Measurements from ENCODE around the gene KCNMA1.

KCNMA1 gene

DNA sequence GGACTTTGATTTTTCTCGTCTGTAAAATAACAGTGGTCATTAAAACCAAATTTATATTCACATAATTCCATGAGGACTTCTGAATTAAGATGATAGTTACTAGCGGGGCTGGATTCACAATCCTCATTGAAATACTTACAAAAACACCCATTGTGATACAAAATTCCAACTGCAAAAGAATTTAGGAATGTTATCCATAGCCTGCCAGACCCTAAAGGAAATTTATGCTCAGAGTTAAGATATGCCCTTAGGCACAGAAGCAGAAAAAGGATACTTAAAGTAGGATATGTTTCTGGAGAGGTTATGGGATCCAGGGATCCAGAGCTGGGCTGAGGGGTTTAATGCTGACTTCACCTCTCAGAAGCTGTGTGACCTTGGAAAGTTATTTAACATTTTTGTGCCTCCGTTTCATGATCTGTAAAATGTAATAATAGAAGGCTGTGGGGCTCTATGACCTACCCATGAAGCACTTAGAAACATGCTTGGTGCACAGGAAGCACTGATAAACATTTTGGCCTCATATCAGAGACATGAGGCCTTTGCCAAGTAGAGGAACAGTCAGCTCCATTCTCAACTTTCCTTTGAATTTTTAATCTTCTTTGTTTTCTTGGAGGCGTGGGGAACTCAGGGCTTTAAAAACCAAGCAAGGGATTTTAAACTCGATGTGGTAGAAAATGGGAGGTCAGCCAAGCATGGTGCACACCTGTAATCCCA, 744.7 kb downstream of the KCNMA1 start:
- DNase-seq: no peak

DNA sequence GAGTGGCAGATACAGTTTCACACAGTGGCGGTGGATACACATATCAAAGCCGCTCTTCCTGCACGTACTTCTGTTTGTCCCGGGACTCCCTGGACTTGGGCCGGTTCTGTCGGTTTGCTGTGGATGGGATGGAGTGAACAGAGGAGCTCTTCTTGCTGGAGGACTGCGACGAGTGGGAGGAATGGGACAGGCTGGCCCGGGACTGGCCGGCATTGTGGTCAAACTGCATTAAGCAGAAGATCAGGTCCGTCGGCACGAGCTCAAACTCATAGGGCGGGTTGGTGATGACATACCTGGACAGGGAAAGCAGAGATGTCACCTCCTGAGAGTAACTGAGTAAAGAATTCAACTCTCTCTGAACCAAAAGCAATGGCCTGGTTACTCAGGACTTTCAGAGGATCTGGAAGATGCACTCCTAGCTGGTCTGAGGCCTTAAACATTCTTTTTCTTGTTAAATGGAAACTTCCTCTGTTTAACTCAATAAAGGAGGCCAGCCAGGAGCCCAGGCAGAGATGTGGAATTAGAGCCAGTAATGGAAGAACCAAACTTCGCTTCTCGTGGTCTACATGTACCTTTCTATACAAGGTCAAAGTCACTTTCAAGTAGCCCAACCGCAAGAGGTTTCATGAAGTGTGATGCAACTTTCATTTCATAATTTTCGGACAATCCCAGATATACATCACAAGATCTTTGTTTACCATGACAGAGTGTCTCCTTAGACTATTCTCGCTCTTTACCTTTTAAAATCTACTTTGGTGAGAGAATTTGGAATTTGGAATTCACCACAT, 750.2 kb downstream of the KCNMA1 start:
- DNase-seq: no peak

DNA sequence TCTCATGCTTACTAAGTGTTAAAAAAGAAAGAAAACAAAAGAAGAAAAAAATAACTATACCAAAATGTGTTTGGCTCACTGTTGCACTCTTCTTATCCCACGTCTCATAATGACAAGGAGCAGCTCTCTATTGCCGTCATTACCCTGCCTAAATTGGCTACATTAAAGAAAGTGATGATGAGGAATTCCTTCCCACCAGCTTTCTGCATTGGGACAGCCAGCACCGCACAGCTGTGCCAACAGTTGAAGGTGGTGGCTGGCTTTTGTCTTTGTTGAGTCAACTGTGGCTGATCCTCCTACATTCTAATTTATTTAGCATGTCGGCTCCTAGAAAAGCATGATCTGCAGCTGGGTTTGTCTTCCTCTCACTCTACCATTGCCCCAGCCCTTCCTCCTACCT, 751.8 kb downstream of the KCNMA1 start:
- DNase-seq: no peak

DNA sequence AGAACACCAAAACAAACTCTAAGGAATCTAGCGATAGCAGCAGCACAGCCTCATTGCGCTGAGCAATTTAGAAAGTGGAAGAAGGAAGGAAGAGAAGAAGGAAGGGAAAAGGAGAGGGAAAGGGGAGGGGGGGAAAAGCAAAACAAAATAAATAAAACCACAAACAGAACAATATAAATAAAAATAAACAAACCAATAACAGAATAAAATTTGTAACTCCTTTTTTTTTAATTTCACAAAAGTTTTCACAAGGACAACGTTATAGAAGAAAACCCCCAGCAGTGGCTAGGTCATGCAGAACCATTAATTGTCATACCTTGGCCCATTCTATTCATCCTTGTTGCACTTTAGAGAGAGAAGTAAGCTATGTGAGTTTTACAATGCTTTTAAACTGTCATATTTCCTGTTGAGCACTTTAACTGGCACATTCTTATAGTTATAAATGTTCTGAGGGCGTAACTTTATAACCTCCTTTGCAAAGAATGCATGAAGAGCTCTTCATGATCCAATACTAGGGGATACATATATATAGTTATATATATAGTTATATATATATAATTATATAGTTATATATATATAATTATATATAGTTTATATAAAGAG, 752.8 kb downstream of the KCNMA1 start:
- no peak for DNase-seq

DNA sequence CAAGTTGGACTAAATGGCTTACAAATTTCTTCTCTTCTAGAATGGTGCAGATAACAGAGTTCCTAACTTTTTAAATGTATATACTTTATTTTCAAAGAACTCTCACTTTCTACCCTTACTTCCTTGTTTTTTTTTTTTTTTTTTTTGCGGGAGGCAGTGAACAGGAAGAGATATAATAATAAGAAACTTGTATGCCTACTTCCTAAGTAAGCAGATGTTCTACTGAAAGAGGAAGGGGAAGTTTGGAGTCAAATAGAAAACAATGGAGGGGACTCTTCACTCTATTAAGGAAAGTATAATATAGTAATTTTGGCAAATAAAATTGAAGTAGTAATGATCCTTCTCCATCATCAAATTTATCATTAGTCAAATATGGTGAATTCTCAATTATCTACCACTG, 754.0 kb downstream of the KCNMA1 start:
- DNase-seq: no peak

DNA sequence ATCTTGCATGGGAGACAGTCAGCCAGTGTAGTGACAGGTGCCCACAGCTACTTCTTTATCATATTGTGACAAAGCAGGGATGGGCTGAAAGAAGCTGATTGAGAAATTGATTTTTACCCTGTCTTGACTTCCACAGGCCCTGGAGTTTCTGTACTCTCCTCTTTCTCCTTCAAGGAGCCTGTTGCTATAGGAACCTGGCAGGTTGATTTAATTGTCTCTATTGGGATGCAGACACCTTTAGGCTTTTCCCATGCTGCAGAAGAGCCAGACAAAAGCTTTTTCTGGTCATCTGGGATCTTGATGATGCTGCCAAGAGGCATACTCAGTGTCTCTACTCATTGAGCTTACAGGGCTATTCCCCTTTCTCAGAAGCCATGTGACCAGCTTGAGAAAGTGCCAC, 754.8 kb downstream of the KCNMA1 start:
- no peak for DNase-seq

DNA sequence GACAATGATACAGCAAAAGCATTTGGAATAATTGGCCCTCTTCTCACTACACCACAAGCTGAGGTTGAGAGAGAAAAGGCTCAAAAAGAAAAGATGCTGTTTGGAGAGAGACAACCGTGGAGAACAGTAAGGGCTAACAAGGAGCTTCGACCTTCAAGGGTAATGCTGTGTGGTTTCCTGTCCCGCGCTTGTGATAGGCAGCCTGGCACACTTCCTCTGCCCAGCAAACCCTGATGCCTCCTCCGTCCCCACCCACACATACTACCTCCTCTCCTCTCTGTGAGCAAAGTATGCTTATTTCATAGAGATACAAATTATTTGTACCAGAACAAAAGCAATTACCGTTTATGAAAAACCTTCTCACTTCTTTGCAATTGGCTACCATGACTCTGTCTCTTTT, 755.4 kb downstream of the KCNMA1 start:
- DNase-seq: no peak

DNA sequence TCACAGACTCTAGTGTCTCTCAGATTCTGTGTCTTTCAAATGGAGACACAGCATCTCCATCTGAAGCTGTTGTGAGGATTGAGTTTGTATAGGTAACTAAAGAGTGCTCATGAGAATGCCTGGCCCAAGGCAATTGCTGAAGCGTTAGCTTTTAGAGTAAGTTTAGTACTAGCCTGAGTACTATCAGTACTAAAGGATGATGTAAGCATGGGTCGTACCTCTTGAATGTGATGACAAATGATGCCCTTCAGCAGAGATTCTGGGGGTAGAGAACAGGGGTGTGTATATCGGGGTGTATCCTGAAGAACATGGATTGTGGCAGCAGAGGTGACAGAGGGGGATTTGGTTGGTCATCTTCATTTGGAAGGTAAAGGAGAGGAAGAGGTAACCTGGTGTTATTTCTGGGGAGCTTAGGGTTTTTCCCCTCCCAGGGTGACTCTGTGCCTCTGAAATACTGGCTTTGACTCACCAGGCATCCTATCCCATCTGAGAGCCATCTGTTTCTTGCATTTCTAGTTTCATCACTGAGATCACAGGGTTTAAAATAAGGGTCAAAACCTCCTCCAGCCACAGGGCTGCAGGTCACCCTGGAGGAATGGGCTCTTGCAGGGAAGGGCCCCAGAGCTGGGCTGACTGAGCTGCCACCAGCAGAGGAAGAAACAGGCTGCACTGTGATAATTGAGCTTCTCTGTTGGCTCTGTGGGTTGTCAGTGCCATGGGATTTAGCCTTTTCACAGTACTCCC, 756.0 kb downstream of the KCNMA1 start:
- DNase-seq: no peak

DNA sequence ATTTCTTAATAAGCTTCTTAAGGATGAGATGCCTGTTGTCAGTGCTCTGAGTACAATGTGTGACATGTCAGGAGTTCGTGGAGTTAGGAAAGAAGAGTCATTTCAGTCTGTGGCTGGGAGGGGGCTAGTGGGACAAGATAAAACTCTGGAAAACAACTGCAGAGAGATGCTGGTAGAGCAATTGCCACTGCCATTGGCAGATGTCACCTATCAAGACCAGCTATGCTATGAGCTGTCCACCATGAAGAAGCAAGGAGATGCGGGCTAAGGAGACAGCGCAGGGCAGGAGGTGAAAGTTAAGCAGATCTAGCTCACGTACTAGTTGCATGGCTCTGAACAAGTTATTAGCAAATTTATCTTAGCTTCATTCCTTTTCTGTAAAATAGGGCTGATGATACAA, 756.7 kb downstream of the KCNMA1 start:
- DNase-seq: no peak

DNA sequence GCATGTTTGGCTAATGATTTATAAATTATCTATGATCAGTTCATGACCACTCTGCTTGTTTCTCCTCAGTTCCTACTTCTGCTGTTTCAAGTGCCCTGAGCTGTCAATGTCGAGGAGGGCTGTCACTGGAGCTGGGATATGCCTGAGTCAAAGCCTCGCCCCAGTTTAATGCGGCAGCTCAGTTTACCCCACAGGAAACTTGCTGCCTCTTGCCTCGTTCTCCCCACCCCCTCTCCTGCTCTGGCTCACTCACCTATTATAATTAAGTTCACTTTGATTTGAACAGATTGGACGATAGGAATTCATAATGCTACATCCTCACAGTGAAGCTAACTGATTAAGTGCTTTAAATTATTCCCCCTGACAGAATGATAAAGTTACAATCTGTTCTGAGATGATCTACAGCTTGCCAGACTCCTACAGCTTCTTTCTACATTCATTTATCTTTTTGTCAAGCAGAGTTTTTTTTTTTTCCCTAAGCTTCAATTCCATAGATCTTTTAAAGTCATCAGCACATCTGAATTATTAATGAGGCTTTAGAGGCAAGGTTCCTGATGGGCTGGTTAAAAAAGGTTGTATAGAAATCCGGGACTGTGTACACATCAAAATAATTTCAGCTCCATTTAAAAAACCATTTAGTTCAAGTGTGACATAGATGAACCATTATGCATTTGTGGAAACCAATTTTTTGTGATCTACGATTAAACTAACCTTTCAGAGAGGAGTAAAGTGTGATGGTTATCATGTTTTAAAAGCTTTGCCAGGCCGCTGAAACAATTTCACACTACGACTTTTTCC, 758.3 kb downstream of the KCNMA1 start:
- DNase-seq: no peak

DNA sequence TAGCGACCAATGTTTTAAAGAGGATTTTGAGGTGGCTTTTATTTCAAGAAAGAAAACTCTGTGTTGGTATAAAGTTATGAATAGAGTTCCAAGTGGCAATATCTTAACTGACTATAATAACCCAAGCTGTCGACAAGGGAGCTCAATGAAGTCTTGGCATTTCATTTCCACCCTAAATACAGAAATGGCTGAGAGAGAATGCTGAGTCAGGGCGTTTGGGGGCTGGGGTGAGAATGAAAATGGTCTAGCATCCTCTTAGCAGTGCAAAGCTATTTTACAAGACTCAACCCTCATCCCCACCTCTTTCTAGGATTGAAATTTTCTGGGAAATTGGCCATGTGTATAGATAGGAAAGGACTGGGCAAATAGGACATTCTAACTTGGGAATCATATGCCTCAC, 759.1 kb downstream of the KCNMA1 start:
- no peak for DNase-seq

DNA sequence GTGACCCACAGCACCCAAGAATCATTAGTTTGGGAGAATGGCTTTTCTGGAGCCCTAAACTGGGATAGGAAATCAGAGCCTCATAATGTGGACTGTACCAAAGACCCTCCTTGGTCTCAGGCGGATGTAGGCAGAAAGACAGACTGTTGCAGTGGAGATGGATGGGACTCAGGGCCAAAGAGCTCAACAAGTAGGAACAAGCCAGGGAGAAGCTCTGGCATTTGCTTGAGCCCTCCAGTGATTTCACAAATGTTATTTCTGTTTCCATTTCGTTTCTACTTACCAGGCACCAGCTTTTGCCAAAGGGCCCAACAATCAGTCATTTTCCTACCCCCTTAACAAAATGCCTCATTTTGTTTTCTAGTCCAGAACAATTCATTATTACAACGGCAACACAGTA, 762.7 kb downstream of the KCNMA1 start:
- DNase-seq: no peak

DNA sequence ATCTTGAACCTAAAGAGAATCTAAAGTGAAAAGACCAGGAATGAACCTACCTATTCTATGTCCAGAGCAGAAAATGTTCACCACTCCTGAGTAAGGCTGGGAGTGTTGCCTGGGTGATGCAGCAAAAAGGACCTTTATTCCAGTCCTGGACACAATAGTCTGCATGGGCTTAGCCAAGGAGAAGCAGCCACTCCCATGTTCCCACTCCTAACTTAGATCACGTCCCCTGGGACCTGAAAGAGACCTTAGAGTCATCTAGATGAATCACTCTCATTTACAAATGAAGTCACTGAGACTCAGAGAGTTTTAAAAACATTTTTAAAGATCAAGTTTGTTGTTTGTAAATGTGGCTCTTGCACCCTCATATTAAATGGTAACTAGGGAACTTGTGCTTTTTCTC, 763.4 kb downstream of the KCNMA1 start:
- DNase-seq: no peak

DNA sequence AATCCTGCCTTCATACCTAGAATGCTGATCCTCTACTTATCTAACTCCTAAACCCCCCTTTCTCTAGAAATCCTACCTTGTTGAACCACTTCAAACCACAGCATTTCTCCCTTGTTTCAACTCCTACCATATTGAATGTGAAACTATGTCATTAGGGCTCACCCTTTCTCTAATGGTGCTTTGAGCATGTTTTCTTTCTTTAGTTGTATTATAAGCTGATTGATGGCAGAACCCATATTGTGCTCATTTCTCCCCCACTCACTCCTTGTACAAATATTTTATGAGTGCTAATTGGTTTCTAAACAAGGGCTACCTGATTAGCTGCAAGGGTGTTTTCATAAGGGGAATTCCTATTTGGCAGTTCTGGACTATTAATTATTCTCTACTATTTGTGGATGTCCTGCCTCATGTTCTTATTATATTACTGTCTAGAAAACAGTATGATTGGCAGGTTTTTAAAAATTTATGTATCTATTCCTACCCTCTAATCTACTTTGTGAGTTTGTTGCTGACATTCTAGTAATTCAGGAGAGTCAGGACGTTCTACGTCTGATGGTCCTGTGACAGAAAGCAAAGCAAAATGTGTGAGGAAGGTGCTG, 765.8 kb downstream of the KCNMA1 start:
- DNase-seq: no peak

DNA sequence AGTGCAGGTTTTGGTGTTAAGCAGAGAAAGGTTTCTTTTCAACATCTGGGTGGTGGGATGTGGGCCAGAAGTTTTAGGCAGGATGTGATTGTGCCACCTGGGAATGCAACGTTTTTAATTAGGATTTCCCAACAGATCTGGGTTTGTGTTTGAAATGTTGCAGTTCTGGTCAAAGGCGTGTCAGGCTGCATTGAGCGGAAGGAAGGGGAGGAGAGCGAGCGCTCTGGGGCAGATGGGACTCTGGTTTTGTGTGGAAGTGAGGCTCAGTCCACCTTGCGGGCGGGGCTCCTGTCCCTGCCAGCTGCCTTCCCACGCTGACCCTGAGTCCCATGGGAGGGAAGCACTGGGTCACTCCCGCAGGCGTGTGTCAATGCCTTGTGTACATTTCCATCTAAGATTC, 767.7 kb downstream of the KCNMA1 start:
- DNase-seq: no peak

DNA sequence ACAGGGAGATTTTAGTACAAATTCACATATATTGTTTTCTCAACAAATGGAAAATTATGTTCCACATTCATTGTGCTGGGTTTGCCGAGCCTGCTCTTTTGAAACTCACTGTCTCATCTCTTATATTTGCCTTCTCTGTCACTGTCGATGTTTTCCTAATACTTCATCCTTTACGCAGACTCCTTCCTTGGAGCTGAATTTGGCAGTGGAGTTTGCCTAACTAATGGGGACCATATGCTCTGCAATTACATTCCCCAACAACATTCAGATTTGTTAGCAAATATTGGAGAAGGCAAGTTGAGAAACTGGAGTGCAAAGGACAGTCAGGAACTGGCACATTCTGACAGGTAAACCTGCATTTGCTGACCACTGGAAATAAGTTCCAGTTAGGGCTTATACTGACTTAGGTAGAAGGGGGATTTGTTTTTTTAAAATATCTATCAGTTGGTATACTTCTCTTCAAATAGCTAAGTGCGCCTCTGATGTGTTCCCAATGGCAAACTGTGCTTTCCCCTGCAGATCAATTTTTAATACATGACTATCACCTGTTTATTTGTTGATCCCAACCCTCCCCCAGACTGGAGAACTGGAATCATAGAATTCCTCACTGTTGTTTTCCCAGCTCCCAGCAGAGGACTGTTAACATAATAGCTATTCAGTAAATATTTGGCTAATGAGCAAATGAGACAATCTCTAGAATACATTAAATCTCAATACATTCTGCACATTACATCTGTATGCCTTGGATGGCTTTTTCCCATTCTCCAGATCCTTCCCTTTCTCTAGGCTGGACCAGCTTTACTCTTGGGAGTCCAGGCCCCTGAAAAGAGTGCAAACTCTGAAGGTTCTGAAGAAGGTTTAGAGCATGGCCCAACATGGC, 769.3 kb downstream of the KCNMA1 start:
- no peak for DNase-seq

DNA sequence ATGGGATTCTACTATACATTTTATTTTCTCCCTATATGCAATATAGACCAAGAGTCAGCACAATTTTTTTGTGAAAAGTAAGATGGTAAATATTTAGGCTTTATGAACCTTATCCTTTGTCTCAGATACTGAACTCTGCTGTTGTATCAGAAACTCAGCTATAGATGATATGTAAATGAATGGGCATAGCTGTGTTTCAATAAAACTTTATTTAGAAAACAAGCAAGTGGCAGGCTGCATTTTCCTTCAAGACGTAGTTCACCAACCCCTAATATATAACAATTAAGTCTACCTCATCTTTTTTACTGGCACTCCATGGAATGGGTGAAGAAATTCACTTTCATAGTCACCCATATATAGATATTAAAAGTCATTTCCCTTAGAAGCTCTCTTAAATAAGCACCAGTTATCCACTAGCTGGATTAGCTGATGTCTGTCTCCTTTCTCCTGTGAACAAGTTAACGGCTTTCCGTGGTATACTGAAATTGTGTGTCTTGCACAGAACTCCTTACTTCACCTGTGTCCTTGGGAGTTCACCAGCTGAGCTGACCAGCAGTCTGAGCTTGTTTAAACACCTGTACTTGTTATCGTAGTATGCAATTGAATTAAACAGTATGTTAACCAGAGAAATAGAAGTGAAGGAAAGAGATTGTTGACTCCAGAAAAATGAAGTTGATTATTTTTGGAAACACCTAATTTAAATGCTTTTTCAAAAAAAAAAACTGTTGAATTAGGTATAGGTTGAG, 770.6 kb downstream of the KCNMA1 start:
- no peak for DNase-seq

DNA sequence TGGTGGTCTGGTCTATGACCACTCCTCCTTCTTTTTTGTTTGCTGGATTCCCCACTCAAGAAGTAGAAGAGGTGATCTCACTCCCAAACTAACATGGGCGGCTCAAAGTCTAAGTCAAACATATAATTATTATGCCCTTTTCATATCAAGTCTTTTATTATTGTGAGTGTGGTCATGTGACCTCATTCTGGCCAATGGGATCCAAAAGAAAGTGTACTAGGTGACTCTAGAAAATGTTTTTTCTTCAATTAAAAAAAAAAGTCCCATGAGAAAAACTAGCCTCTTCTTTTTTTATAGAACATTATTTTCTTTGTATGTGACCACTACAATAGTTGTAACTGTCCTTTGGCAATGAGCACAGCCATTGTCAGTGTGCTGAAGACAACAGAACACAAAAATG, 772.7 kb downstream of the KCNMA1 start:
- DNase-seq: no peak

DNA sequence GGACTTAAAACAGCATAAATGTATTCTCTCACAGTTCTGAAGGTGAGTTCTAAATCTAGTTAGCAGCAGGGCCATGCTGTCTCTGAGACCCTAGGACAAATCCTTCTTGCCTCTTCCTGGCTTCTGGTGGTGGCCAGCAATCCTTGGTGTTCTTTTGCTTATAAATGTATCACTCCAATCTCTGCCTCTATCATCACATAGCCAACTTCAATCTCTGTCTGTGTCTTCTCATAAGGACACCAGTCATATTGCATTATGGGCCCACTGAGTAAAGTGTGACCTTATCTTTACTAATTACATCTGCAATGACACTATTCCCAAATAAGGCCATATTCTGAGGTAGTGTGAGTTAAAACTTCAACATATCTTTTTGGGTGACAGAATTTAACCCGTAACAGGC, 778.9 kb downstream of the KCNMA1 start:
- no peak for DNase-seq

DNA sequence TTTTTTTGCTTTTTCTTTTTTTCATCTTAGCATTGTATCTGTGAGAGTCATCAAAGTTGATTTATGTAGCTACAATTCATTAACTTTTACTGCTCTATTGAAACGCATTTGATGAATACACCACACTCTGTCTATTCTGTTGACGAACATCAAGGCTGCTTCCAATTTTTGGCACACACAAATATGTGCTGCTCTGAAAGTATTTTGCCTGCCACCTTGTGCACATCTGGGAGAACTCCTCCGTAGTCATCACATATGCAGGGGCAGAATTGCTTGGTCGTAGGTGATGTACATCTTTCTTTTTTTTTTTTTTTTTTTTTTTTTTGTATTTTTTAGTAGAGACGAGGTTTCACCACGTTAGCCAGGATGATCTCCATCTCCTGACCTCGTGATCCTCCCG, 796.8 kb downstream of the KCNMA1 start:
- no peak for DNase-seq
